Neural crest cell (in vitro differentiated cells): ENCODE results near the gene MOGAT1. TPM values are rescaled to one million over a fixed set of nuclear protein-coding genes. Genes with fewer than 3 reads are reported as not detected.
"Not testable (repeated sequence)": the region's sequence is repeated elsewhere in the genome, so short reads cannot be mapped to it uniquely, and the experiment has no call there.

Experiments used
- DNase-seq: peaks from one replicate; pipeline ENCODE4 v3.0.0; 2021; ENCODE audit warnings: low read depth, mixed read lengths, low spot score
- H3K27ac Mint-ChIP-seq: one replicate; pipeline ENCODE4 v1.8.0; 2021; ENCODE audit warnings: mild to moderate bottlenecking, mixed read lengths; ENCODE audit not compliant: unreplicated experiment
- H3K27me3 Mint-ChIP-seq: 2 replicates; pipeline ENCODE4 v1.8.0; 2021; ENCODE audit warnings: low read depth, mild to moderate bottlenecking, mixed read lengths
- H3K36me3 Mint-ChIP-seq: 2 replicates; pipeline ENCODE4 v1.8.0; 2021; ENCODE audit warnings: low read depth, mild to moderate bottlenecking, mixed read lengths
- H3K4me1 Mint-ChIP-seq: 2 replicates; pipeline ENCODE4 v1.8.0; 2021; ENCODE audit warnings: mixed read lengths
- H3K4me3 Mint-ChIP-seq: one replicate; pipeline ENCODE4 v1.8.0; 2021; ENCODE audit warnings: mild to moderate bottlenecking, mixed read lengths
- H3K9me3 Mint-ChIP-seq: 2 replicates; pipeline ENCODE4 v1.8.0; 2021; ENCODE audit warnings: mixed read lengths
- CTCF ChIP-seq: fragments of 200-600 bp; sonication (generic); conservative IDR thresholded peaks from 2 replicates; pipeline ENCODE4 v1.5.0; 2021; ENCODE audit warnings: antibody characterized with exemption, mild to moderate bottlenecking
- total RNA-seq: library from RNA; stranded (reverse); gene quantifications from 2 replicates; pipeline ENCODE4 v1.2.1, GENCODE V29; 2021

The MOGAT1 gene
- total RNA-seq, 1 donor from 2014 or later = not detected

- no peak for DNase-seq
- Mint-ChIP-seq H3K27ac (no peak overlapping the region), H3K4me3 (no peak overlapping the region), H3K9me3 (no peaks in the 10 kb centered on the region), H3K36me3 (no peaks in the 10 kb centered on the region), H3K4me1 (peaks cover 5% of the 10 kb centered on the region), H3K27me3 (peaks cover 4% of the 10 kb centered on the region)
- no peak for TF ChIP-seq CTCF
These were observed 14.8 kb downstream of the MOGAT1 start for GRCh38 chr2:222686086-222686750.

- Mint-ChIP-seq H3K9me3 (no peaks in the 10 kb centered on the region), H3K4me3 (no peak overlapping the region), H3K27ac (no peak overlapping the region), H3K27me3 (peaks cover 2% of the 10 kb centered on the region), H3K4me1 (peaks cover 5% of the 10 kb centered on the region), H3K36me3 (no peaks in the 10 kb centered on the region)
- TF ChIP-seq CTCF = no peak
- DNase-seq = no peak
These were observed 17.5 kb downstream of the MOGAT1 start for GRCh38 chr2:222688917-222689316.

- no peak for DNase-seq
- TF ChIP-seq CTCF = no peak
- Mint-ChIP-seq H3K9me3 (no peaks in the 10 kb centered on the region), H3K27ac (no peak overlapping the region), H3K36me3 (no peaks in the 10 kb centered on the region), H3K4me3 (no peak overlapping the region), H3K27me3 (peaks cover 2% of the 10 kb centered on the region), H3K4me1 (peaks cover 5% of the 10 kb centered on the region)
These were observed 17.9 kb downstream of the MOGAT1 start for GRCh38 chr2:222689322-222689721.

- no peaks in the 10 kb centered on the region for H3K36me3 Mint-ChIP-seq
- peaks cover 5% of the 10 kb centered on the region for H3K4me1 Mint-ChIP-seq
- H3K9me3 Mint-ChIP-seq = no peaks in the 10 kb centered on the region
- H3K27ac Mint-ChIP-seq = no peak overlapping the region
- H3K27me3 Mint-ChIP-seq = peaks cover 2% of the 10 kb centered on the region
- no peak overlapping the region for H3K4me3 Mint-ChIP-seq
- peak; percentile 83 for DNase-seq
- peak; percentile 100 for TF ChIP-seq CTCF
These were observed 19.2 kb downstream of the MOGAT1 start for GRCh38 chr2:222690564-222691200.

GRCh38 chr2:222693413-222693812 is 22.0 kb downstream of the MOGAT1 start:
- not testable (repeated sequence) for H3K4me3 Mint-ChIP-seq, DNase-seq, H3K27ac Mint-ChIP-seq, H3K36me3 Mint-ChIP-seq, H3K27me3 Mint-ChIP-seq, H3K4me1 Mint-ChIP-seq, H3K9me3 Mint-ChIP-seq

GRCh38 chr2:222693837-222694236 is 22.4 kb downstream of the MOGAT1 start:
- H3K9me3 Mint-ChIP-seq = peaks cover 3% of the 10 kb centered on the region
- peak; percentile 37 for TF ChIP-seq CTCF
- no peak overlapping the region for H3K27ac Mint-ChIP-seq
- no peak for DNase-seq
- H3K4me1 Mint-ChIP-seq = peaks cover 5% of the 10 kb centered on the region
- H3K4me3 Mint-ChIP-seq = no peak overlapping the region
- H3K36me3 Mint-ChIP-seq = no peaks in the 10 kb centered on the region
- no peaks in the 10 kb centered on the region for H3K27me3 Mint-ChIP-seq
